Eye (tissue), 1 donor: Measurements from ENCODE around the gene ZSWIM8.
"Not testable (repeated sequence)": the region's sequence is repeated elsewhere in the genome, so short reads cannot be mapped to it uniquely, and the experiment has no call there.

ENCODE experiments used
- DNase-seq: peaks from one replicate; pipeline ENCODE4 v3.0.0-alpha.2; 2015

Gene ZSWIM8

DNA sequence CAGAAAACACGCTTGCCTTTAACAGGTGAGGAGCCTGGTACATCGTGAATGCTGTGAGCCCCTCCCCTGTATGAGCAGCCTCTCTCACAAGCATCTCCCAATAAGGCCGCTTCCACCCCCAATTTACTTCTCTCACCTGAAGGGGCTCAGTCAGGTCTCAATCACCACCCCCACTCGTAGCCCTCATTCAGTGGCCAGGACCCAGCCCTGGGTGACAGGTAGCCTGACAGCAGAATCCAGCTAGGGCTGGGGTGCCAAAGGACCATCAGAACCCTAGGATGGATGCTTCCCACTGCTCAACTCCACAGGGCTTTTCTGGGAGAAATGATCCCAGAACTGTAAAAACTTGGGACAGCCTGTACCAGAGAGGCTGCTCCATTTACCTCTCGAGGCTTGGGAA is 32.4 kb downstream of the ZSWIM8 start:
- no peak for DNase-seq

DNA sequence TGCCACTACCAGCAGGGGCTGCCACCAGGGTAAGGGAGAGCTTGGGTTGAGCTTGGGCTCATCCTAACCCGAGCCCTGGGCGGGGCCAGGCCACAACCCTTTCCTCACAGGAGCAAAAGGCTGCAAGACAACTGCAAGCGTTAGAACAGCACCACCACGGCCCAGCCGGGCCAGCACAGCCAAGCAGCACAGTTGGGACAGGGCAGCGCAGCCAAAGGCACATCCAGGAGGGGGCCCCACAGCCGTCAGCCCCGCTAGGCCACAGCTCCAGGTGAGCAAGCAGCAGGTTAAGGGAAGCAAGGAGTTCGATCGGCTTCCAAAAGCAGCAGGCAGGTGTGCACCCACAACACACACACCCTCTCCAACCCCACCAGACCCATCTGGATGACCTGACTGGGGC is 33.0 kb downstream of the ZSWIM8 start:
- no peak for DNase-seq

DNA sequence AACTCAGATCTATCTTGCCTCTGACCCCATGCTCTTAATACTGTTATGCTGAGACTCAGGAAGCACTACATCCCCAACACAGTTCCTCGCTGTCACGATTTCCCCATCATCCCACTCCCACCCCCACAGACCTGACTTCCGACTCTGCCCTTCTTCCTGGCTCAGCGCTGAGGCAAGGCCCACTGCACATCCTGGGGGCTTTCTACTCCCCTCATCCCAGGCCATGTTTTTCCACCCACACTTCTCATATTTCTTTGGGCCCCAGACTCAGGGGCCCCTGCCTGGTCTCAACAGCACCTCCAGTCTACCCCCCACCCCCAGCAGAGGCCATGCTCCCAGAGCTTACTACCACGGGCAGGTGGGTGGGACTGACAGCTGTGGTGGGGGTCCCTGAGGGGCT is 33.7 kb downstream of the ZSWIM8 start:
- no peak for DNase-seq

DNA sequence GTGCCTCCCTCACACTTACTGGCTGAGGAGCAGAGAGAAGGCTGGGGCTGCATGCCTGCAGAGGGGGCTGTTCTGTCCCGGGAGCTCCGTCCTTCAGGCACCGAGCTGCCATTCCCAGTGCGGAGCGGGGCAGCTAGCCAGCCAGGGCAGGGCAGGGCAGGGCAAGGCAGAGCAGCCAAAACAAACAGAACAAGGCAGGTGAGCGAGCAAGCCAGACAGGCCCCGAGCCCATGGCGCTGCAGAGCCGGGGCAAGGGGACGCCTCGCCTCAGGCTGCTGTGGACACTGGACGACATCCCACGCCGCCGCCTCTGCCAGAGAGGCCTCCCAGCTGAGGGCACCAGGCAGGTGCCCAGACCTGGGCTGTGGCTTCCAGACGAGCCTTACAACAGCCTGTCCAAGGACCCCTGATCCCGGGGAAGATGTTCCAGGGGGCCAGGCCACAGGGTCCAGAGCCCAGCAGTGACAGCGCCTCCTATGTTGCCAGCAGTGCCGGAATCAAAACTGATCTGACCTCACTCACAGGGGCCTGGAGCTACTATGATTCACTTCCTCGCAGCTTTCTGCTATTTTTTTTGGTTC is 34.2 kb downstream of the ZSWIM8 start:
- DNase-seq = no peak

DNA sequence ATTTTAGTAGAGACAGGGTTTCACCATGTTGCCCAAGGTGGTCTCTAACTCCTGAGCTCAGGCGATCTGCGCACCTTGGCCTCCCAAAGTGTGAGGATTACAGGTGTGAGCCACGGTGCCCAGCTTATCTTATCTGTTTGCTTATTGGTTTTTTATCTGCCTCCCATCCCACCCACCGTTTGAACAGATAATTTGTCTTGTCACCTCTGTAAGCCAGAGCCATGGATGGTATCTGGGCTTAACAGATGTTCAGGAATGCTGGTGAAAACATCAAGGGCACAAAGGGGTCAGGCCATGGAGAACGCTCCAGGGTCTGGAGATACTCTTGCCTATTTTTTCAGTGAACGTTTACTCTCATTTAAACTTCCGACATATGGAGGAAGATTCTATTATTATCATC is 38.0 kb downstream of the ZSWIM8 start:
- no peak for DNase-seq

DNA sequence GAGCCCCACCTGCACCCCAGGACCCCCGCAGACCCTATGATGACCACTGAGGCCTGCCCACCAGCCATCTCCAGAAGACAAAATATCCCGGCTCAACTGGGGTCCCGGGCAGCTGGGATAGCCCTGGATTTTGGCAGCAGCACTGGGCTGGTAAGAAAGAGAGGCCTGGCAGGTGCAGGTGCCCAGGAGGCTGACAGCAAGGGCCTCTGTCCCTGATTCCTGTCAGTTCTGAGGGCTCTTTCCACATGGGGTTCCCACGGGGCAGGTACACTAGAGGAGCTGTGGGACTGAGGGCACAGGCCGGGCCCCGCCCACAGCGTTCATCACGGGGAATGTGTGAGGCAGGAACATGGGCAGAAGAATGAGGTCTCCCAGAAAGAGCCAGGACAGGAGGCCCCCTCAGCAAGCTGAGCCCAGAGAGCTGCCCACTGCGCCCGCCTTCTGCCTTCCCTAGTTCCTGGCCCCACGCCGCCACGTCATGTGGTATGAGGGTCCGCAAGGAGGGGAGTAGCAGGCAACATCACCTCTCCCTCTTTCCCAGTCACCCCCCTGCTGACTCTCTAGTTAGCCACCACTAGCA is 38.8 kb downstream of the ZSWIM8 start:
- no peak for DNase-seq

DNA sequence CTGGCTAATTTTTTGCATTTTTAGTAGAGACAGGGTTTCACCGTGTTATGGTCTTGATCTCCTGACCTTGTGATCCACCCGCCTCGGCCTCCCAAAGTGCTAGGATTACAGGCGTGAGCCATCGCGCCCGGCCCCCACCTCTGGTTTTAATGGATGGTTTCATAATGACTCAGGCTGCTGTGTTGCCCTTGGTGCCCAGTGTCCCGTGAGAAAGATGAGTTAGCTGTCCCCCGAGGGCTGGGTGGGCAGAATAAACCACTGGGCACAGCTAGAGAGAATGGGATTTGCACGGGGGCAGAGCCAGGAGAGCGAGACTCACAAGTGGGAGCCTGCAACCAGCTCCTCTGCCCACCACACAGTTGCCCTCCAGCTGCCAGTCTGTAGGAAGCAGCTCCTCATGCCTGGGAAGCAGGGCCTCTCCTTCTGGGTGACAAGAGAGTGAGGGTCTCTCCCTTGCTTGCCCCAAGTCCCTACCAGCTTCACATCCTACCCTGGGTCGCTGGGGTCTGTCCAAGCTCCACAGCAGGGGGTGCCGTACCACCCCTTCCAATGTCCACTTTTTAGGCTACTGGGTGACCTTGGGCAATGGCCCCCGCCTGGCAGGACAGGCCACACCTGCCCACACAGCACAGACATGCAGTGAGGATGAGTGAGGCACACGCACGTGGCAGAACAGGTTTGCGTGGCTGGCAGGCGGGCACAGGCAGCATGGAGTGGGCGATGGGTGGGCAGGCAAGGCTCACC is 42.1 kb downstream of the ZSWIM8 start:
- no peak for DNase-seq

DNA sequence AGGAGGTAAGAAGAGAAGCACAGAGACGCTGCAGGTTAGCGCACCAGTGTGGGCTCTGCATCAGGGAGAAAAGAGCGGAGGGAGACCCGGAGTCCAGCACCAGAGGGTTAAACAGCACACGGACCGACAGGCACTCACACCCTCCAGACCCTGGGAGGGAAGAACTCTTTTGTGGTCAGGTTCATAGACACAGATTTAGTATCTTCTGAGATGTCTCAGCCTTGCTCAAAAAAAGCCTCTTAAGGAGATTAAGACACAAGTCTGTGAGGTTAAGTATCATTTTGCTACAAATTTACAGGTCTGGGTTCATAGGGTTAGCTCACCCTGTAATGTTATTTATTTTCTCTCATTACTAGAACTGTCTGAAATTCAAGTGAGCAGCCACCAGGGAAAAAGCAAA is 42.8 kb downstream of the ZSWIM8 start:
- DNase-seq = no peak

DNA sequence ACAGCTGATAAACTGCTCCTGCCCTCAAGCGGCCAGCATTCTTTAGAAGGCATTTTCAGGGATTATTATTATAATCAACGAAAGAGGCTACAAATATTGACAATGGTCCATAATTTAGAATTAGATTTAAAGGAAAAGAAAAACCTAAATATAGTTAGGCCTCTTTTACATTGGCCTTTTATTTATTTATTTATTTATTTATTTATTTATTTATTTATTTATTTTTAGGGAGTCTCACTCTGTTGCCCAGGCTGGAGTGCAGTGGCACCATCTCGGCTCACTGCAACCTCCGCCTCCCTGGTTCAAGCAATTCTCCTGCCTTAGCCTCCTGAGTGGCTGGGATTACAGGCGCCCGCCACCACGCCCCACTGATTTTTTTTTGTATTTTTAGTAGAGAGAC is 43.7 kb downstream of the ZSWIM8 start:
- DNase-seq = not testable (repeated sequence)

DNA sequence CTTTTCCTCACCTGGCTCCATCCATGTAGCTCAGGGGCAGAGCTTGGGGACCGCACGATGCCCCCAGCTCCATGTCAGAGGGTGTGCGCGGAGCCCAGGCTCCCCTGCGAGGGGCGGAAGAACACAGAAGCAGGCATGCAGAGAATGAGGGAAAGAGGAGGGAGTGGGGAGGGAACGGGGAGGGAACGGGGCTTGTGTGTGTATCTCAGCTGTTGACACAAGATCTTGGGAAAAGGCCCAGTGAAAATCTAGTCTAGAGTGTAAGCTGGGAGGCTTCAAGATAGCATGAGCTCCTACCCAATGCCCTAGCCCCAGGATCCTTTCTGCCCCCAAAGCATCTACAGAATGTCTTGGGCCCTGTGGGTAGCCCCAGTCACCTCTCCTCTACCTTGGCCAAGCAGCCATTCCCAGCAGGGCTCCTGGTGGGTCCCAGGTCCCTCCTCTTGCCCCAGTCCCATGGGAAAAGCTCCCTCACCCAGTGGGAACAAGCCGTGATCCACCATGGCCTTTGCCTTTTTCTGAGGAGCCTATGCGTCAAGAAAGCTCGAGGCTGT is 51.1 kb downstream of the ZSWIM8 start:
- DNase-seq = no peak

DNA sequence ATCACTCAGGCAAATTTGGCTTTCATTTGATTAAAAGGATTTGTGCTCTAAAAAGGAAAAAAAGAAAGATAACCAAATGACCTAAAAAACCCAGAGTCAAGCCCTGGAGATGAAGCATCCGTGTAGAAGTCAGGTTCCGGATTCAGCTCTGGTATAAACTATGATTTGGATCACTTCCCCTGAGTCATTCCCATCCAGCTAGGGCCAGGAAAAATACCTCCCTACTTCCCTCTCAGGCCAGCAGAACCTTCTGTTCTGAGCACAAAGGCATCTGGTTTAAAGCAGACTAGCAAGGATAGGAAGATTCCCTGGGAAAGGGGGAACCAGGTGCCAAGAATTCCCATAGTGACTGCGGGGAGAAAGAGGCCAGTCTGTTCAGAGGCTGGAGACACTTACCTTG is 51.7 kb downstream of the ZSWIM8 start:
- no peak for DNase-seq

DNA sequence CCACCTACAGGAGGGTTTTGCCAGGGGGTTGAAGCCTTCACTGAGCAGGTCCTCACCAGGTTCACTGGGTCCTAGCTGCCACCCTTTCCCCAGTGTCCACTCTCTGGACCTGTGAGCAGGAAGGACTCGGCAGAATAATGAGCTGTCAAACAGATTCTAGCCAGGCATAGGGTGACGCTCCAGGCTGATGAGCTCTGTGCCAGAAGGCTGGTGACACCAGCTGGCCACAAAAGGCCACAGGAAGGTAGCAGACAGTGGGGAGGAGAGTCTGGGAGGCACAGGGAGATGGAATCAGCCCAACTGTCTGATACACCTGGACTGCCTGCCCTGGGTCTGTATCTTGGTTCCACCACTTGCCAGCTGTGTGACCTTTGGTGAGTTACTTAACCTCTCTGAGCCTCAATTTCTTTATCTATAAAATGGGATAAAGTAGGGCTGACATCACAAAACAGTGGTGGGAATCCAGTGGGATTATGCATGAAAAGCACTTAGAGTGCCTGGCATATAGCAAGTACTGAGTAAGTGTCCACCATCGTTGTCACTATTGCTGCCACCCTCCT is 52.7 kb downstream of the ZSWIM8 start:
- DNase-seq = no peak

DNA sequence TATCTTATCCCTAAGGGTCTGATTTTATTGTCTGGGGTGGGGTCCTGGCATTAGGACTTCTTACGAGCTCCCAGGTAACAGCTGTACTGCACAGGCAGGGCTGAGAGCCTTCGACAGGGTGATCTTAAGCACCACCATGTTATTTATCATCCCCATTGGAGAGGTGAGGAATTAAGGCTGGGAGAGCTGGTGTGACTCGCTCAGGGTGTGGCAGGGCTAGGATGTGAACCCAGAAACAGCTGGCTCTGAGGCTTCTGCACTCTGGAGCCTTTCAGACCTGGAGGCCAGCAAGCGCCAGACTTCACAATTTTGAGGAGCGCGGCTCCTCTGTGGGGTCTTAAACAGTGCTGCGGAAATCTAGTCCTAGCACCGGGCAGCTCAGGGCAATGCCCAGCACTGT is 53.4 kb downstream of the ZSWIM8 start:
- DNase-seq = no peak

DNA sequence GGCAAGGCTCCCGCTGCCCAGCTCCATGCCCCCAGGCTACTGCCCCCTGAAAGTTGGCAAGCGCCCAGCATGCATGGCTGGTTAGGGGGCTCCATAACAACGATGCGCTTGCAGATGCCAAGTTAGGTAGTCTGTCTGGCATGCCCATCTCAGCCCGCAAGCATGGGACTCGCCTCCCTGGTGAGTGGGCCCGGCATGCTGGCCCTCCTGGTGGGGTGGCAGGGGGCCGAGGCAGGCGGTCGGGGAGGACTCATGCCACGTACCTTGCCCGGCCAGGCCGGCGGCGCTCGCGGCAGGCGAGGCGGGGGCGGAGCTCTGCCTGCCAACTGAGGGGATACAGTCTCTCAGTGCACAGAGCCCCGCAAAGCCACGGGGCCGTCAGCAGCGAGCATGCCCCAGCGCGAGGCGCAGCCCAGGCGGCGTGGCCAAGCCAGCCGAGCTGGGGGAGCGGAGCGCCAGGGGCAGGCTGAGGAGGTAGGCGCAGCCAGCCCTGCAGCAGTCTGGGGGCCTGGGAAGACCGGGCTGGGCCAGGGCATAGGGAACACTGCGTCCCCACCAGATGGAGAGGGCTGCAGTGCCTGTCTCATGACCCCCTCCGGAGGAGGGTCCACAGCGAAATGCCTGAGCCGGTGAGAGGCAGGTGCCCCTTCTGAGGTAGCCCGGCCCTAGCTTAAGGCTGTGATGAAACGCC is 54.0 kb downstream of the ZSWIM8 start:
- no peak for DNase-seq

DNA sequence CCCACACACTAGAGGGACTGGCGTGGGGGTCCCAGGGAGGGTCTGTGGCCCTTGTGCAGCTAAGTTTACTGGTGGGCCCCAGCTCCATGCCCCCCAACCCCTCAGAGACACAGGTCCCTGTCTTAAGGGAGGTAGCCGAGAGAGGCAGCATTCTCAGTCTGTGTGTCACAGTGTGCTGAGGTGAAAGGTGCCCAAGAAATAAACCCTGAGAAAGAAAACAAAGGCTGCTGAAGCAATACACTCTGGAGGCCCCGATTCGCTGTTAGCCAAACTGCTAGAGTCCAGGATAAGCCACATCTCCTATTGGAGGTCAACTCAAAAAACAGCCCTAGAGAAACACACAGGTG is 54.6 kb downstream of the ZSWIM8 start:
- no peak for DNase-seq

DNA sequence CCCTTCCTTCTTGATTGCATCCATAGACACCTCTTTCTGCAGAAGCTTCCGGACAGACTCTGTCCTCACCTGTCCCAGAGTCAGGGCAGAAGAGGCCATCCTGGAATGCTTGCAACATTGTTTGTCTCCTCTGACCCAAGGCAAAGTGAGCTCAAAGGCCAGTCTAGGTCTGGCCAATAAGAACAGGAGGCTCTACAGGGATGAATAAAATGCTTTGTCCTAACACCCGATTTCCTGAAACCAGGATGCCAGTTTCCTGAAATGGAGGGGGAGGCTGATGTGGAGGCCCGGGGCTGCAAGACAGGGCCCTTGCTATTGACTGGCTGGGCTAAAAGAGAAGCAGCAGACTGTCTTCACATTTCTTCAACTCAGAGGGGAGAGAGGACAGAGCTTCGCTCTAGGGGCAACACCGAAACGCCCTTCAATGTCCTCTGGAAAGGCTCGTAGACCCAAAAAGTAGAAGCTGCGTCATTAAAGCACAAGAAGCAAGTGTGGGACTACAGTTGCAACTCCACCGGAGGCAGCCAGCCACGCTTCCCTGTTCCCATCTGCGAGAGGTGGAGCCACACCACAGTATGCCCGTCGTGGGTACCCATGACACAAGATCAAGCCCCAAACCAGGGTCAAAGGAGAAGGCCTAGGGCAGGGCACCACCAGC is 55.1 kb downstream of the ZSWIM8 start:
- DNase-seq = no peak

DNA sequence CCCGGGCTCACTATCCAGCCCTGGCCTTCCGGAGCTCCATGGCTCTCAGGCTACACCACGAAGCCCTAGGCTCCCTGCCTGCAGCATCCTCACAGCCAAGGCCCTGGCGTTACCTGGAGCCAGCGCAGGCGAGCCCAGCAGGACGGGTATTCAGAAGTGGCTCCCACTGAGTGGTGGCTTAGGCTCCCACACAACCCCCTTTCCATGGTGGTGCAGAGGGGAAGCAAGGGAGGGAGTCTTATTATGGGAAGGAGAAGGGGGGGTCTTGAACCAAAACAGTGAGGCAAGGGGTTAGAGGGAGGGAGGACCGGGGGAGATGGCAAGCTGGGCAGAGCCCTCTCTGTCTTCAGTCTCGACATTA is 55.6 kb downstream of the ZSWIM8 start:
- DNase-seq = no peak

DNA sequence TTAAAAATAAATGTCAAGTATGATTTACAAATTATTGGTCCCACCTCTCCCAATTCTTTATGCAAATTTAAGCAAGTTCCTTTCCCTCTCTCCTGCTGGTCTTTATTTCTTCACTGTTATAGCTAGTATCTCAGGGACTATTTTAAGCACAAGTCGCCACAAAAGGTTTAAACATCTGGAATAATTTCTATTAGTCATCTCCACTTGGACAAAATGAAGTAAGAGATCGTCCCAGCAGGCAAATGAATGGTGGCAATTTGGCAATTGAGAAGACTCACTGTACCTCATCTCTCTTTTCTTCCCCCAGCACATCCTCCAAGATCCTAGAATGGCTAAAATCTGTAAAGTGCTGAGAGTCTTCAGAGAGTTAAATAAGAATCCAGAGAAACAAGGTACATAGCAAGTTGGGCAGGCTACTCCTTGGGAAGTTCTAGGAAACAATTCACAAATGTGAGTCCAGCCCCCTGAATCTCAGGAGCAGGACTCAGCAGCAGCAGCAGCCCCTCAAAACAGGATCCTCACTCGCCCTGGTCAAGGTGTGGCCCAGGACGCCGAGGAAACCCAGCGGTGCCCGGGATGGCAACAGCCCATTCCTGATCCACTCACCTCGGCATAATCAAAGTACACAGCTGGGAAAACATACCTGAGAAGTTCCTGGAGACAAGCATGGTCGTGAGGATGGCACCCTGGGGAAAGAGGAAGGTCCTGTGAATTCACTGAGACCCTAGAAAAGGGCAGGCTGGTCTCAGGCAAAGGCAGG is 56.3 kb downstream of the ZSWIM8 start:
- DNase-seq = no peak

DNA sequence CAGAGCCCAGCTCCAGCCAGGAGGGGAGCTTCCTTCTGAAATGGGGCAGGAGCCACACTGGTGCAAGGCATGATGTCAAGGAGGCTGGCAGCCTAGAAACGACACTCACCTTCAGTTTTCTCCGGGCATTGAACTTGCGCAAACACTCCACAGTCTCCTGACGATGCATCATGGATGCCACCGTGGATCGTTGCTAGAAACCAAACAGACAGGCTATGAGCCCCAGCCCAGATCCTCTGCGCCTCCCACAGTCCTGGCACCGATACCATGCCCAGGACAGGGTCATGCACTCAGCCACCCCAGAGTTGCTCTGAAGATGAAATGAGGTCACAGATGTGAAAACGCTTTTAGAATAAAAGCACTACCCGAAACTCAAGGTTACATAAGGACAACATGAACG is 56.9 kb downstream of the ZSWIM8 start:
- DNase-seq = no peak

DNA sequence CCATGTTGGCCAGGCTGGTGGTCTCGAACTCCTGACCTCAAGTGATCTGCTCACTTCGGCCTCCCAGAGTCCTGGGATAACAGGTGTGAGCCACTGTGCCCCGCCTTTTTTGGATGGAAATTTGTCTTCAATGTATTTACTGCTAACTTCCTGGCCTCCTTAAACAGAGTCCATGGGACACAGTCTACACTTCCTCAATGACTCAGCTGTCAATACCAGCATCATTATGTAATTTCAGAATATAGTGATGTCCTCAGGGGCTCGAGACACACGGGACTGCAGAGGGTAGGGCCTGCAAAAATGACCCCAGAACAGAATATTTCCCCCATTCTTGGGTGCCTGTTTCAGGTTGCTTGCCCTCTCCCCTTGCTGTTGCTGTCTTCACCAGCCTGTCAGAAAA is 57.9 kb downstream of the ZSWIM8 start:
- DNase-seq = no peak

DNA sequence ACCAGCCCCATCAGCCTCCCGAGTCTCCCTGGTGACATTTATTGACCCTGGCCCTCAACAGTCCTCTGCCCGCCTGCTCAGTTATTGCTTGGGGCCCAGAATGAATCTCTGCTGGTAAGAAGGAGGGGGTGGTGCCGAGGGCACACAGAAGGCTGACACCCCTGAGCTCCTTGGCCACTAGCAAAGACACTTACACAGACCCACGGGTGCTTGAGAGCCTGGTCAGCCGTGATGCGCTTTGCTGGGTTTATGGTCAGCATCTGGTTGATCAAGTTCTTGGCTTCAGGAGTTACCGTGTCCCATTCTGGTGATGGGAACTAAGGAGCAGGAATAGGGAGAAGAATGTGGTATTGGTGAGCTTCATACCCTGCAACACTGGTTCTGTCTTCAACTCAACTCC is 61.6 kb downstream of the ZSWIM8 start:
- no peak for DNase-seq

DNA sequence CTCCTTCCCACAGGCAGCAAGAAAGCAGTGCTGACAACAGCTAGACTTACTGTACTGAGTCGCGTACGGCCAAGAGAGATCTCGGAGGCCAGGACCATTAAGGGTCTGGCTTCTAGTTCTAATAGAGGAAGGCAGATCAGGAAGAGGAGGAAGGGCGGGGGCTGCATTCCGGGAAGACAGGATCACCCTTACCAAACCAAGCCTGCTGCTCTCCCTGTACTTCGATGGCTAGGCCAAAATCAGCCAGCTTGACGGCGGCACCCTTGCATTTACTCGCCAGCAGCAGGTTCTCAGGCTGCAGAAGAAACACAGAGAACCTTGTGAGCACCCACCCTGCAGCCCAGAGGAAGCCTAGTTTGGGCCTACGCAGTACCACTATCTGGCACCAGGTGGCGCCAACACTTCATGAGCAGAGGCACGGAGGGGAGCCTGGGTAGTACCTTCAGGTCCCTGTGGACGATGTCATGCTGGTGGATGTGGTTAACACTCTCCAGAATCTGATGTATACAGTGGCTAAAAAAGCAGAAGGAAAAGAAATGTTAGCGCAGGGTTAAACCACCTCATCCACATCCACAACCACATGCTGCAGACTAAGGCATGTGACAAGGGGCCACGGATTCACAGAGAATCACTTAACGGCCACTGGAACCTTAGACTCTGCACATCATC is 63.5 kb downstream of the ZSWIM8 start:
- DNase-seq = peak; percentile 93
